Stimulated activated CD8-positive, alpha-beta memory T cell treated with anti-CD3 and anti-CD28 coated beads, Interleukin-4, amount 100 ng/mL, for 4 hours (primary cell): ENCODE measurements around the gene VASH1.

ENCODE experiments used
- DNase-seq, 2 donors: peaks; one replicate each; pipeline ENCODE4 v3.0.0-alpha.2; 2020; ENCODE audit warnings: low read depth in 2 of 2, low spot score in 1 of 2

VASH1 gene

DNA sequence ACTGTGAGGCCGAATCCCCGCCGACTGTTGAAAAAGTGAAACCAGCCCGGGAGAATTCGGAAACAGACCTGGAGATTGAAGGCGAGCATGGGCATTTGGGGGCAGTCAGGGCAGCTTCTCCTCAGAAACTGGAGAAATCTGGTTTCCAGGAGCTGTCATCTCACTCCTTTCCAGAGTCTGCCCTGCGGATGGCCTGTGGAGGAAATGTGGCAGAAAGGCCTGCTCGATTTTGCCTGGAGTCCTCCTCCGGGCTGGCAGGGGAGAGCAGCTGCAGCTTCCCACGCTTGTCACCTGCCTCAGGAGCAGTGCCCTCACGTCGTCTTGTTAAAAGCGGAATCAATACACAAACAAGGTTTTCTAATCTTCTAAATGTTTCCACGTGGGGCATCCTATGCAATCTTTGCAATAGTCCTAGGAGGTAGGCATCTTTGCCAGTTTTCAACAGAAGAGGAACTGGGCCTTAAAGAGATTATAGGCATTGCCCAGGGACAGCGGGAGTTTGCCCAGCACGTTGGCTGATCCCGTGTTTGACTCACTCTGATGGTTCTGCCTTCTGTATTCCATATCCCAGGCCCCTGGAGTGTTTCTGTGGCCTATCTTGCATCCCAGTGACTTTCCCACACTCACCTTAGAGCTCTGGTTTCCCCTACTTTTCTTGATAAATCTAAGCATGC lies 67.2 kb downstream of the VASH1 start:
- no peak for DNase-seq

DNA sequence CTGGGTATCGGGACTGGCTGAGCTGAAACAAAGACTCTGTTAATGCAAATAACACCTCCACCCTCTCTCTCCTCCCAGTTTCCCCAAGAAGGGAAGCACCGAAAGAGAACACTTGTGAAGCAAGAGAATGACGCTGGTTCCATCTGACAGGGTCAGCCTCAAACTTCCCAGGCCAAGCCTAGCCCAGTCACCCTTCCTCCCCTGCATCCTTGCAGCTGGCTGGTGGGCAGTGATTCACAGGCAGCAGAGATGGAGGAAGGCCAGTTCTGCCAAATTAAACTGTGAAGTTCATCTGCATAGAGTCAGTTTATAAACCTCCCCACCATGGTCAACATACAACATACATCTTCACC lies 67.7 kb downstream of the VASH1 start:
- no peak for DNase-seq

DNA sequence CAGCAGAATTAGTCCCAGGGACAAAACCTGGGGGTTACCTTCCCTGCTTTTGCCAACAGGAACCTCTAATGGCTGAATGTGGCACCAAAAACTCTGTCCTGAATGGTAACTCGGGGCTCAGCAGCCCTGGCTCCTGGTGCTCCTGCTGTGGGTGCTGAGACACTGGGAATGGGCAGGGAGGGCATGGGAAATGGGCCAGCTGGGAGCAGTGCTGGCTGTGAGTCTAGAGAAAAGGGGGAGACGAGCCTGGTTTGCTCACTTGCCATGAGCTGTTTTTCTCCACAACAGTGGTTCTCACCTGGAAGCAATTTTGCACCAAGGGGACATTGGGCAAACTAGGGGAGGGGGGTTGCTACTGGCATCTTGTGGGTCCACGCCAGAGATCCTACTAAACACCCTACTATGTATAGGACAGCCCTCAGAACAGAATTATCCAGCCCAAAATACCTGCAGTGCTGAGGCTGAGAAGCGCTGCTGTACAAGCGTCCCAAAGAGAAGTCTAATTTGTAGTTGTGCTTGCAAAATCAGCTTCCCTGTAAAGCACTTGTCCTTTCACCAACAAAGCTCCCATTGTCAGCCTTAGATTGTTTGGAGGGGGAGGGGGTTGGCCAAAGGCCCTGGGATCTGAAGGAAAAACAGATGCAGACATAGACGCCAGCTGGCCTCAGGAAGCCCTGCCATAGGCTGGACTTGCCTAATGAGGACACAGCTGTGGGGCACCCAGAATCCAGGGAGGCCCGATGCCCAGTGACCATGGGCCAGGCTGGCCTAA lies 68.6 kb downstream of the VASH1 start:
- DNase-seq: no peak

DNA sequence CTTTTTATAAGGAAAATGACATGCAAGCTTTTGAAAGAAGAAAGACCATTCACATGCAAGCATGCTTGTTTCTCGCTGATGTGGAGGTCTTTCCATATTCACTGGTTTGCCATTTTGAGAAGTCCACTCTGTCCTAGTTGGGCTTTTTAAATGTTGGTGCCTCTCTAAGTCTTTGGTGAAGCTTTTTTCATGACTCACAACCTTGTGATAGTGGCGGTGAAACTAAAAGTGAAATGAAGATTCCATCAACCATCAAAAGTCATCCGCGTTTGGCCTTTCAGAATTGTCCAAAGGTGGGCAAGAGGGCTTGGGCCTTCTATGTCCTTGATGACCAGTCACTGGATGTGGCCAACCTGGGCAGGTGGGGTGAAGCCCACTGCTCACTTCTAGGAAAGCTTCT lies 69.3 kb downstream of the VASH1 start:
- no peak for DNase-seq

DNA sequence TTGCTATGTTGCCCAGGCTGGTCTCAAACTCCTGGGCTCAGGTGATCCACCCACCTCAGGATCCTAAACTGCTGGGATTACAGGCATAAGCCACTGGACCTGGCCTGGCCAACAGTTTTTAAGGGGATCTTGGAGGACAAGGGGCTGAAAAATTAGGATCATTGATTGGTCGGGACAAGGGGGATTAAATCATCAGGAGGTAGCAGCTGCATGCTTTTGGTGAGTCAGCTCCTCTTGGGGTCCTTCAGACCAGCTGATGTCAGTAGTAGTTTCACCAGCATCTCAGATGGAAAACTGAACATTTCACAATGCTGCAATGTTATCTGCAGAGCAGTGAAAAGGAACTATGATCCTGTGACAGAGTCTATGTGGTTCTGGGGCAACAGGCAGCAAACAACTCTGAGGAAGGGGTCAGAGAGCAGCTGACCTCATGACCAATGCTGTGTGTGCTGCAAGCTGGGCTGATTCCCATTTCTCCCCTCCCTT lies 71.3 kb downstream of the VASH1 start:
- no peak for DNase-seq
